SK-N-SH treated with all-trans-retinoic acid at 6 μM for 48 hours (cell line): ENCODE data around the gene PEX19.

Experiments used
- ATAC-seq: fragments of 200-7000 bp; cut with Tn5 transposase; 3 replicates; pipeline ENCODE4 v1.9.1; 2020; ENCODE audit warnings: mild to moderate bottlenecking, moderate library complexity
- ARNTL ChIP-seq: fragments of 450-650 bp; formaldehyde crosslinking; IDR thresholded peaks from 2 replicates; pipeline ENCODE4 v1.5.0; 2020; ENCODE audit warnings: low read depth, mild to moderate bottlenecking, moderate library complexity, borderline replicate concordance
- BACH2 ChIP-seq: fragments of 250-450 bp; sonication (Bioruptor Pico); IDR thresholded peaks from 2 replicates; pipeline ENCODE4 v1.9.0; 2021; ENCODE audit warnings: mild to moderate bottlenecking, borderline replicate concordance
- CSDC2 ChIP-seq: fragments of 250-450 bp; sonication (Bioruptor Pico); IDR thresholded peaks from 2 replicates; pipeline ENCODE4 v1.5.0; 2020; ENCODE audit warnings: mild to moderate bottlenecking, moderate library complexity
- ESRRG ChIP-seq: fragments of 250-450 bp; sonication (Bioruptor Pico); IDR thresholded peaks from 2 replicates; pipeline ENCODE4 v1.6.1; 2021; ENCODE audit warnings: mild to moderate bottlenecking
- GLIS3 ChIP-seq: fragments of 250-450 bp; sonication (Bioruptor Pico); IDR thresholded peaks from 2 replicates; pipeline ENCODE4 v1.5.0; 2020; ENCODE audit warnings: mild to moderate bottlenecking, moderate library complexity
- ISL1 ChIP-seq: fragments of 250-450 bp; sonication (Bioruptor Pico); IDR thresholded peaks from 2 replicates; pipeline ENCODE4 v2.1.2; 2022; ENCODE audit warnings: mild to moderate bottlenecking, moderate library complexity
- OSR1 ChIP-seq: fragments of 250-450 bp; sonication (Bioruptor Pico); IDR thresholded peaks from 2 replicates; pipeline ENCODE4 v1.8.0; 2022; ENCODE audit warnings: moderate library complexity, mild to moderate bottlenecking, inconsistent platforms
- PPARA ChIP-seq: fragments of 250-450 bp; sonication (Bioruptor Pico); IDR thresholded peaks from 2 replicates; pipeline ENCODE4 v1.5.0; 2020; ENCODE audit warnings: mild to moderate bottlenecking, borderline replicate concordance
- RARB ChIP-seq: fragments of 250-450 bp; sonication (Bioruptor Pico); IDR thresholded peaks from 2 replicates; pipeline ENCODE4 v1.8.0; 2021; ENCODE audit warnings: mild to moderate bottlenecking, moderate library complexity
- SNAI2 ChIP-seq: fragments of 250-450 bp; sonication (Bioruptor Pico); IDR thresholded peaks from 2 replicates; pipeline ENCODE4 v1.5.0; 2020; ENCODE audit warnings: mild to moderate bottlenecking, moderate library complexity
- TCF4 ChIP-seq: fragments of 250-450 bp; sonication (Bioruptor Pico); IDR thresholded peaks from 2 replicates; pipeline ENCODE4 v1.8.0; 2021; ENCODE audit warnings: mild to moderate bottlenecking, moderate library complexity, borderline replicate concordance
- TOX ChIP-seq: fragments of 250-450 bp; sonication (Bioruptor Pico); IDR thresholded peaks from 2 replicates; pipeline ENCODE4 v1.8.0; 2021; ENCODE audit warnings: mild to moderate bottlenecking, moderate library complexity, borderline replicate concordance
- ZC3H10 ChIP-seq: fragments of 250-450 bp; sonication (Bioruptor Pico); IDR thresholded peaks from 2 replicates; pipeline ENCODE4 v1.5.1; 2021; ENCODE audit warnings: mild to moderate bottlenecking, moderate library complexity
- ZFP3 ChIP-seq: fragments of 250-450 bp; sonication (Bioruptor Pico); IDR thresholded peaks from 2 replicates; pipeline ENCODE4 v1.5.0; 2020; ENCODE audit warnings: mild to moderate bottlenecking, moderate library complexity
- ZFP30 ChIP-seq: fragments of 450-650 bp; formaldehyde crosslinking; IDR thresholded peaks from 2 replicates; pipeline ENCODE4 v1.5.0; 2022; ENCODE audit warnings: mild to moderate bottlenecking, moderate library complexity
- ZNF565 ChIP-seq: fragments of 450-650 bp; formaldehyde crosslinking; conservative IDR thresholded peaks from 2 replicates; pipeline ENCODE4 v1.5.0; 2020; ENCODE audit warnings: low read depth, mild to moderate bottlenecking, moderate library complexity
- ZNF70 ChIP-seq: fragments of 450-650 bp; formaldehyde crosslinking; IDR thresholded peaks from 2 replicates; pipeline ENCODE4 v1.5.0; 2020; ENCODE audit warnings: mild to moderate bottlenecking, moderate library complexity
- ZNF8 ChIP-seq: fragments of 450-650 bp; formaldehyde crosslinking; IDR thresholded peaks from 2 replicates; pipeline ENCODE4 v1.5.0; 2020; ENCODE audit warnings: mild to moderate bottlenecking, moderate library complexity
- TF ChIP-seq, protein P1 (sequence below): fragments of 250-450 bp; sonication (Bioruptor Pico); IDR thresholded peaks from 2 replicates; pipeline ENCODE4 v1.8.0; 2021; ENCODE audit warnings: low read depth, mild to moderate bottlenecking, moderate library complexity, borderline replicate concordance
- TF ChIP-seq, protein P2 (sequence below): fragments of 250-450 bp; sonication (Bioruptor Pico); IDR thresholded peaks from 2 replicates; pipeline ENCODE4 v1.5.0; 2020; ENCODE audit warnings: mild to moderate bottlenecking, moderate library complexity
- TF ChIP-seq, protein P3 (sequence below): fragments of 250-450 bp; sonication (Bioruptor Pico); IDR thresholded peaks from 2 replicates; pipeline ENCODE4 v1.8.0; 2020; ENCODE audit warnings: mild to moderate bottlenecking, moderate library complexity, borderline replicate concordance
- TF ChIP-seq, protein P4 (sequence below): fragments of 250-450 bp; sonication (Bioruptor Pico); IDR thresholded peaks from 2 replicates; pipeline ENCODE4 v1.5.1; 2021; ENCODE audit warnings: mild to moderate bottlenecking, moderate library complexity

The PEX19 gene

DNA sequence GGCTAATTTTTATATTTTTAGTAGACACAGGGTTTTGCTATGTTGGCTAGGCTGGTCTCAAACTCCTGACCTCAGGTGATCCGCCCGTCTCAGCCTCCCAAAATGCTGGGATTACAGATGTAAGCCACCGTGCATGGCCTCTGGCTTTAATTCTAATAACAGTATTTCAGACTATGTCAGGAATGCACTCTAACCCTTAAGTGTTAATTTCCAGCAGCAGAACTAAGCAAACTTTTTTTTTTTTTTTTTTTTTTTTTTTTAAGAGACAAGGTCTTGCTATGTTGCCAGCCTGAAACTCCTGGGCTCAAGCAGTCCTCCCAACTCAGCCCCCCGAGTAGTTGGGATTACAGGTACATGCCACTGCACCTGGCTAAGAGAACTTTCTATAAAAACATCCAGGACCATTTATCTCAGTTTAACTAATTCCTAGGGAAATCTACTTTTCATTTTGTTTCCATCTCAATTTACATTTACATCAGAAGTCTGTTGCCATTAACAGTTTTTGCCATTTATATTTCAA, 29.1 kb downstream of the PEX19 start:
- ATAC-seq, result no peak
- TF ChIP-seq ISL1 (CRISPR knock-in tag) (no peak), CSDC2 (CRISPR knock-in tag) (no peak), PPARA (no peak), TOX (CRISPR knock-in tag) (no peak), ZNF565 (no peak), OSR1 (CRISPR knock-in tag) (no peak), RARB (CRISPR knock-in tag) (no peak), ZNF8 (no peak), ZFP30 (no peak), BACH2 (CRISPR knock-in tag) (no peak), ZC3H10 (CRISPR knock-in tag) (no peak), ESRRG (no peak), TCF4 (CRISPR knock-in tag) (no peak), ZNF70 (no peak), SNAI2 (no peak)
- TF ChIP-seq, protein P1, sequence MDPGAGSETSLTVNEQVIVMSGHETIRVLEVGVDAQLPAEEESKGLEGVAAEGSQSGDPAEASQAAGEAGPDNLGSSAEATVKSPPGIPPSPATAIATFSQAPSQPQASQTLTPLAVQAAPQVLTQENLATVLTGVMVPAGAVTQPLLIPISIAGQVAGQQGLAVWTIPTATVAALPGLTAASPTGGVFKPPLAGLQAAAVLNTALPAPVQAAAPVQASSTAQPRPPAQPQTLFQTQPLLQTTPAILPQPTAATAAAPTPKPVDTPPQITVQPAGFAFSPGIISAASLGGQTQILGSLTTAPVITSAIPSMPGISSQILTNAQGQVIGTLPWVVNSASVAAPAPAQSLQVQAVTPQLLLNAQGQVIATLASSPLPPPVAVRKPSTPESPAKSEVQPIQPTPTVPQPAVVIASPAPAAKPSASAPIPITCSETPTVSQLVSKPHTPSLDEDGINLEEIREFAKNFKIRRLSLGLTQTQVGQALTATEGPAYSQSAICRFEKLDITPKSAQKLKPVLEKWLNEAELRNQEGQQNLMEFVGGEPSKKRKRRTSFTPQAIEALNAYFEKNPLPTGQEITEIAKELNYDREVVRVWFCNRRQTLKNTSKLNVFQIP (CRISPR knock-in tag), result no peak
- TF ChIP-seq, protein P2, sequence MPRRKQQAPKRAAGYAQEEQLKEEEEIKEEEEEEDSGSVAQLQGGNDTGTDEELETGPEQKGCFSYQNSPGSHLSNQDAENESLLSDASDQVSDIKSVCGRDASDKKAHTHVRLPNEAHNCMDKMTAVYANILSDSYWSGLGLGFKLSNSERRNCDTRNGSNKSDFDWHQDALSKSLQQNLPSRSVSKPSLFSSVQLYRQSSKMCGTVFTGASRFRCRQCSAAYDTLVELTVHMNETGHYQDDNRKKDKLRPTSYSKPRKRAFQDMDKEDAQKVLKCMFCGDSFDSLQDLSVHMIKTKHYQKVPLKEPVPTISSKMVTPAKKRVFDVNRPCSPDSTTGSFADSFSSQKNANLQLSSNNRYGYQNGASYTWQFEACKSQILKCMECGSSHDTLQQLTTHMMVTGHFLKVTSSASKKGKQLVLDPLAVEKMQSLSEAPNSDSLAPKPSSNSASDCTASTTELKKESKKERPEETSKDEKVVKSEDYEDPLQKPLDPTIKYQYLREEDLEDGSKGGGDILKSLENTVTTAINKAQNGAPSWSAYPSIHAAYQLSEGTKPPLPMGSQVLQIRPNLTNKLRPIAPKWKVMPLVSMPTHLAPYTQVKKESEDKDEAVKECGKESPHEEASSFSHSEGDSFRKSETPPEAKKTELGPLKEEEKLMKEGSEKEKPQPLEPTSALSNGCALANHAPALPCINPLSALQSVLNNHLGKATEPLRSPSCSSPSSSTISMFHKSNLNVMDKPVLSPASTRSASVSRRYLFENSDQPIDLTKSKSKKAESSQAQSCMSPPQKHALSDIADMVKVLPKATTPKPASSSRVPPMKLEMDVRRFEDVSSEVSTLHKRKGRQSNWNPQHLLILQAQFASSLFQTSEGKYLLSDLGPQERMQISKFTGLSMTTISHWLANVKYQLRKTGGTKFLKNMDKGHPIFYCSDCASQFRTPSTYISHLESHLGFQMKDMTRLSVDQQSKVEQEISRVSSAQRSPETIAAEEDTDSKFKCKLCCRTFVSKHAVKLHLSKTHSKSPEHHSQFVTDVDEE (CRISPR knock-in tag), result no peak
- TF ChIP-seq, protein P3, sequence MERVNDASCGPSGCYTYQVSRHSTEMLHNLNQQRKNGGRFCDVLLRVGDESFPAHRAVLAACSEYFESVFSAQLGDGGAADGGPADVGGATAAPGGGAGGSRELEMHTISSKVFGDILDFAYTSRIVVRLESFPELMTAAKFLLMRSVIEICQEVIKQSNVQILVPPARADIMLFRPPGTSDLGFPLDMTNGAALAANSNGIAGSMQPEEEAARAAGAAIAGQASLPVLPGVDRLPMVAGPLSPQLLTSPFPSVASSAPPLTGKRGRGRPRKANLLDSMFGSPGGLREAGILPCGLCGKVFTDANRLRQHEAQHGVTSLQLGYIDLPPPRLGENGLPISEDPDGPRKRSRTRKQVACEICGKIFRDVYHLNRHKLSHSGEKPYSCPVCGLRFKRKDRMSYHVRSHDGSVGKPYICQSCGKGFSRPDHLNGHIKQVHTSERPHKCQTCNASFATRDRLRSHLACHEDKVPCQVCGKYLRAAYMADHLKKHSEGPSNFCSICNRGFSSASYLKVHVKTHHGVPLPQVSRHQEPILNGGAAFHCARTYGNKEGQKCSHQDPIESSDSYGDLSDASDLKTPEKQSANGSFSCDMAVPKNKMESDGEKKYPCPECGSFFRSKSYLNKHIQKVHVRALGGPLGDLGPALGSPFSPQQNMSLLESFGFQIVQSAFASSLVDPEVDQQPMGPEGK, result no peak

DNA sequence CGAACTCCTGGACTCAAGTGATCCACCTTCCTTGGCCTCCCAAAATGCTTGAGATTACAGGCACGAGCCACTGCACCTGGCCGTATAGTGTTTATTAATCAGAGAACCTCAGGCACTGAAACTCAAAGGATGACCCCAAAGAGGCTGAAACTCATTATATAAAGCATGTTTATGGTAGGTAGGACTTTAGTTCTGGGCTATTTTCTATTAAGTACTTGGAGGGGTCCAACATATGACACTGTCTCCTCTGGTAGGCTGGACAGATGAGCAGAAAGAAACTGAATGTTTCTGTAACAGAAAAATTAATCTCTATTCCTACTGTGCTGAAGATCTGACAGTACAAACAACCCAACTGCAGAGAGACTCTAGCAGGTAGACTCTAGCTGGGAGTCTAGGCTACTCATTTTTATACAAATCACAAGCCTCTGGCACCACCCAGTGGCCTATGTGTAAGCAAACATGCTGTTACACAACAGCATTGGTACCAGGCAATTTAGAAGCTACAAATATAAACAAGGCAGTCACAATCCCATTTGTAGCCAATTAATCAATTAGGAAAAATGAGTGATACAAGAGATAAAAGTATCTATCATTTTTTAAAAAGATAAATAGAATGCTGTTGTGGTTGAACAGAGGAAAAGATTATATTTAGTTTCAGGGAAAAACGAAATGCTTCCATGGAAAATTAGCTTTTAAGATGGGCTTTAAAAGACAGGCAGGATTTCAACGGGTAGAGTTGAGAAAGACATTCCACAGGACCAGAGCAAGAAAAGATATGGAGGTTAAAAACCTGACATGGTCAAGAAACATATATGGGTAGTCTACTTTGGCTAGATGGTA, 33.0 kb downstream of the PEX19 start:
- peak; percentile 98 for ATAC-seq
- TF ChIP-seq ZNF565, result no peak
- TF ChIP-seq, protein P2 (CRISPR knock-in tag), result no peak
- TF ChIP-seq CSDC2 (CRISPR knock-in tag), result no peak
- TF ChIP-seq, protein P4, sequence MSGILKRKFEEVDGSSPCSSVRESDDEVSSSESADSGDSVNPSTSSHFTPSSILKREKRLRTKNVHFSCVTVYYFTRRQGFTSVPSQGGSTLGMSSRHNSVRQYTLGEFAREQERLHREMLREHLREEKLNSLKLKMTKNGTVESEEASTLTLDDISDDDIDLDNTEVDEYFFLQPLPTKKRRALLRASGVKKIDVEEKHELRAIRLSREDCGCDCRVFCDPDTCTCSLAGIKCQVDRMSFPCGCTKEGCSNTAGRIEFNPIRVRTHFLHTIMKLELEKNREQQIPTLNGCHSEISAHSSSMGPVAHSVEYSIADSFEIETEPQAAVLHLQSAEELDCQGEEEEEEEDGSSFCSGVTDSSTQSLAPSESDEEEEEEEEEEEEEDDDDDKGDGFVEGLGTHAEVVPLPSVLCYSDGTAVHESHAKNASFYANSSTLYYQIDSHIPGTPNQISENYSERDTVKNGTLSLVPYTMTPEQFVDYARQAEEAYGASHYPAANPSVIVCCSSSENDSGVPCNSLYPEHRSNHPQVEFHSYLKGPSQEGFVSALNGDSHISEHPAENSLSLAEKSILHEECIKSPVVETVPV (CRISPR knock-in tag), result no peak
- TF ChIP-seq ARNTL (CRISPR knock-in tag), result no peak
- TF ChIP-seq OSR1 (CRISPR knock-in tag), result no peak
- no peak for TF ChIP-seq BACH2 (CRISPR knock-in tag)
- TF ChIP-seq ZFP3, result no peak
- TF ChIP-seq GLIS3 (CRISPR knock-in tag), result no peak
- no peak for TF ChIP-seq ZNF70
- TF ChIP-seq ISL1 (CRISPR knock-in tag), result no peak
- no peak for TF ChIP-seq ZC3H10 (CRISPR knock-in tag)
- no peak for TF ChIP-seq ZNF8
